ENCODE measurements around the gene TMEM198.
A peak's percentile ranks its signal among the peaks of the same experiment; 100 is the strongest.

TMEM198 gene

GRCh38 chr2:219562049-219563020 lies 18.5 kb downstream of the TMEM198 start:
- DNase-seq (ENCODE audit: low spot score): peak; percentile 39

- DNase-seq (ENCODE audit: low spot score): no peak
These were observed 19.6 kb downstream of the TMEM198 start for GRCh38 chr2:219563271-219563928.

- DNase-seq (ENCODE audit: low spot score): no peak
These were observed 21.6 kb downstream of the TMEM198 start for GRCh38 chr2:219565130-219566080.

- DNase-seq (ENCODE audit: low spot score): no peak
These were observed 22.8 kb downstream of the TMEM198 start for GRCh38 chr2:219566640-219567039.

GRCh38 chr2:219567131-219567530 lies 23.3 kb downstream of the TMEM198 start:
- no peak for DNase-seq (ENCODE audit: low spot score)

GRCh38 chr2:219567791-219568361 lies 24.0 kb downstream of the TMEM198 start:
- DNase-seq (ENCODE audit: low spot score): no peak

- DNase-seq (ENCODE audit: low spot score): no peak
These were observed 25.2 kb downstream of the TMEM198 start for GRCh38 chr2:219569041-219569440.

GRCh38 chr2:219569635-219570034 lies 25.8 kb downstream of the TMEM198 start:
- no peak for DNase-seq (ENCODE audit: low spot score)

- peak; percentile 65 for DNase-seq (ENCODE audit: low spot score)
These were observed 26.5 kb downstream of the TMEM198 start for GRCh38 chr2:219570194-219570923.

GRCh38 chr2:219570924-219571310 lies 27.1 kb downstream of the TMEM198 start:
- no peak for DNase-seq (ENCODE audit: low spot score)

- DNase-seq (ENCODE audit: low spot score): peak; percentile 89
These were observed 27.7 kb downstream of the TMEM198 start, which contains the start of gene OBSL1 for GRCh38 chr2:219571311-219572236. TSS of gene OBSL1 (minus strand) at chr2:219571539. CDS start at chr2:219571232, 307 bp downstream.

- DNase-seq (ENCODE audit: low spot score): no peak
These were observed 28.6 kb downstream of the TMEM198 start, which contains the start of gene INHA for GRCh38 chr2:219572237-219573001. TSS of gene INHA (plus strand) at chr2:219572310. CDS start at chr2:219572375, 65 bp downstream.

GRCh38 chr2:219573166-219573565 lies 29.3 kb downstream of the TMEM198 start:
- no peak for DNase-seq (ENCODE audit: low spot score)

GRCh38 chr2:219574484-219575311 lies 30.9 kb downstream of the TMEM198 start:
- peak; percentile 44 for DNase-seq (ENCODE audit: low spot score)

GRCh38 chr2:219575566-219576504 lies 32.0 kb downstream of the TMEM198 start:
- no peak for DNase-seq (ENCODE audit: low spot score)

GRCh38 chr2:219576505-219577388 lies 32.9 kb downstream of the TMEM198 start:
- DNase-seq (ENCODE audit: low spot score): peak; percentile 71

Data from ecto neural progenitor cell (in vitro differentiated cells).